HL-60 (cell line): ENCODE data around the gene FYN.

ENCODE experiments used
- DNase-seq, 2 experiments: peaks; one replicate each; pipeline ENCODE4 v3.0.0-alpha.2; 2010 to 2020; ENCODE audit warnings: low read depth in 1 of 2, low spot score in 1 of 2
- H3K27ac ChIP-seq: fragments of 250-450 bp; sonication (Bioruptor Pico); replicated peaks from 2 replicates; pipeline ENCODE4 v1.5.1; 2020; ENCODE audit warnings: mild to moderate bottlenecking, moderate library complexity
- H3K27me3 ChIP-seq: fragments of 250-450 bp; sonication (Bioruptor Pico); 2 replicates; pipeline ENCODE4 v1.5.1; 2021; ENCODE audit warnings: mild to moderate bottlenecking, moderate library complexity; ENCODE audit not compliant: insufficient read depth, poor library complexity, severe bottlenecking
- H3K4me3 ChIP-seq: replicated peaks from 2 replicates; pipeline ENCODE4 v1.5.1; 2011; ENCODE audit warnings: mild to moderate bottlenecking, control low read depth, low read length; ENCODE audit not compliant: insufficient read depth
- GABPA ChIP-seq: IDR thresholded peaks from 2 replicates; pipeline ENCODE4 v1.6.1; 2012; ENCODE audit warnings: low read depth
- POLR2AphosphoS5 ChIP-seq: IDR thresholded peaks from 2 replicates; pipeline ENCODE4 v1.6.1; 2012; ENCODE audit warnings: low read depth
- SPI1 ChIP-seq: IDR thresholded peaks from 2 replicates; pipeline ENCODE4 v1.6.1; 2012; ENCODE audit warnings: low read depth, mild to moderate bottlenecking, borderline replicate concordance
- TF ChIP-seq, protein P1 (sequence below): IDR thresholded peaks from one replicate; pipeline ENCODE4 v1.5.1; 2011; ENCODE audit warnings: low read length, control low read depth, inconsistent platforms; ENCODE audit not compliant: insufficient read depth
- TF ChIP-seq, protein P2 (sequence below): IDR thresholded peaks from 2 replicates; pipeline ENCODE4 v1.6.1; 2012; ENCODE audit warnings: low read depth; ENCODE audit not compliant: insufficient replicate concordance

FYN gene

DNA sequence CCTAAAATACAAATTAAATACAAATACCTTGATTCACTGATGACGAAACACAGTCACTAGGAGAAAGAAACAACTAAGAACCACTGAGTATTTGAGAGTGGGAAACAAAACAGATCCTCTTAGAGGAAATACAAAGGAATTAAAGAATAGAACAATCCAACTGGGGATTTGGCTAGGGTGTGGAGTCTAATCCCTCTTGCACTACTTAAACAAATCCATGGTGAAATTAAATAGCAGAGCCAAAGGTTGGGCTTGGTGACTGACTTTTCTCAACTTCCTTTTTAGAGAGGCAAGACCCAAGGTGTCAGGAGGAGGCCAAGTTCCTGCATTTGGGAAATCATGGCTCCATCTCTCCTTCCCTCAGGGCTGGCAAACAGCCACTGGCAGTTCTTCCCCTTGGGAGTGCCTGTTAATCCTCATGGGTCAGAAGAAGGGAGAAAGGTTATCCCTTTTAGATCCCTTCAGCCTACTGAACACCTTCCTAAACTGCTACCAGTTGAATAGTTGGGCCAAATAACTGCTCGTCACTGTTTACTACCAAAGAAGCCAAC lies 166.3 kb downstream of the FYN start:
- Histone ChIP-seq H3K27ac (no peak overlapping the region), H3K4me3 (no peak overlapping the region), H3K27me3 (no peaks in the 10 kb centered on the region)
- no peak for DNase-seq
- no peak for TF ChIP-seq POLR2AphosphoS5
- TF ChIP-seq SPI1: no peak
- TF ChIP-seq, protein P1, sequence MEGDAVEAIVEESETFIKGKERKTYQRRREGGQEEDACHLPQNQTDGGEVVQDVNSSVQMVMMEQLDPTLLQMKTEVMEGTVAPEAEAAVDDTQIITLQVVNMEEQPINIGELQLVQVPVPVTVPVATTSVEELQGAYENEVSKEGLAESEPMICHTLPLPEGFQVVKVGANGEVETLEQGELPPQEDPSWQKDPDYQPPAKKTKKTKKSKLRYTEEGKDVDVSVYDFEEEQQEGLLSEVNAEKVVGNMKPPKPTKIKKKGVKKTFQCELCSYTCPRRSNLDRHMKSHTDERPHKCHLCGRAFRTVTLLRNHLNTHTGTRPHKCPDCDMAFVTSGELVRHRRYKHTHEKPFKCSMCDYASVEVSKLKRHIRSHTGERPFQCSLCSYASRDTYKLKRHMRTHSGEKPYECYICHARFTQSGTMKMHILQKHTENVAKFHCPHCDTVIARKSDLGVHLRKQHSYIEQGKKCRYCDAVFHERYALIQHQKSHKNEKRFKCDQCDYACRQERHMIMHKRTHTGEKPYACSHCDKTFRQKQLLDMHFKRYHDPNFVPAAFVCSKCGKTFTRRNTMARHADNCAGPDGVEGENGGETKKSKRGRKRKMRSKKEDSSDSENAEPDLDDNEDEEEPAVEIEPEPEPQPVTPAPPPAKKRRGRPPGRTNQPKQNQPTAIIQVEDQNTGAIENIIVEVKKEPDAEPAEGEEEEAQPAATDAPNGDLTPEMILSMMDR: no peak
- TF ChIP-seq, protein P2, sequence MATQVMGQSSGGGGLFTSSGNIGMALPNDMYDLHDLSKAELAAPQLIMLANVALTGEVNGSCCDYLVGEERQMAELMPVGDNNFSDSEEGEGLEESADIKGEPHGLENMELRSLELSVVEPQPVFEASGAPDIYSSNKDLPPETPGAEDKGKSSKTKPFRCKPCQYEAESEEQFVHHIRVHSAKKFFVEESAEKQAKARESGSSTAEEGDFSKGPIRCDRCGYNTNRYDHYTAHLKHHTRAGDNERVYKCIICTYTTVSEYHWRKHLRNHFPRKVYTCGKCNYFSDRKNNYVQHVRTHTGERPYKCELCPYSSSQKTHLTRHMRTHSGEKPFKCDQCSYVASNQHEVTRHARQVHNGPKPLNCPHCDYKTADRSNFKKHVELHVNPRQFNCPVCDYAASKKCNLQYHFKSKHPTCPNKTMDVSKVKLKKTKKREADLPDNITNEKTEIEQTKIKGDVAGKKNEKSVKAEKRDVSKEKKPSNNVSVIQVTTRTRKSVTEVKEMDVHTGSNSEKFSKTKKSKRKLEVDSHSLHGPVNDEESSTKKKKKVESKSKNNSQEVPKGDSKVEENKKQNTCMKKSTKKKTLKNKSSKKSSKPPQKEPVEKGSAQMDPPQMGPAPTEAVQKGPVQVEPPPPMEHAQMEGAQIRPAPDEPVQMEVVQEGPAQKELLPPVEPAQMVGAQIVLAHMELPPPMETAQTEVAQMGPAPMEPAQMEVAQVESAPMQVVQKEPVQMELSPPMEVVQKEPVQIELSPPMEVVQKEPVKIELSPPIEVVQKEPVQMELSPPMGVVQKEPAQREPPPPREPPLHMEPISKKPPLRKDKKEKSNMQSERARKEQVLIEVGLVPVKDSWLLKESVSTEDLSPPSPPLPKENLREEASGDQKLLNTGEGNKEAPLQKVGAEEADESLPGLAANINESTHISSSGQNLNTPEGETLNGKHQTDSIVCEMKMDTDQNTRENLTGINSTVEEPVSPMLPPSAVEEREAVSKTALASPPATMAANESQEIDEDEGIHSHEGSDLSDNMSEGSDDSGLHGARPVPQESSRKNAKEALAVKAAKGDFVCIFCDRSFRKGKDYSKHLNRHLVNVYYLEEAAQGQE: no peak
- no peak for TF ChIP-seq GABPA

DNA sequence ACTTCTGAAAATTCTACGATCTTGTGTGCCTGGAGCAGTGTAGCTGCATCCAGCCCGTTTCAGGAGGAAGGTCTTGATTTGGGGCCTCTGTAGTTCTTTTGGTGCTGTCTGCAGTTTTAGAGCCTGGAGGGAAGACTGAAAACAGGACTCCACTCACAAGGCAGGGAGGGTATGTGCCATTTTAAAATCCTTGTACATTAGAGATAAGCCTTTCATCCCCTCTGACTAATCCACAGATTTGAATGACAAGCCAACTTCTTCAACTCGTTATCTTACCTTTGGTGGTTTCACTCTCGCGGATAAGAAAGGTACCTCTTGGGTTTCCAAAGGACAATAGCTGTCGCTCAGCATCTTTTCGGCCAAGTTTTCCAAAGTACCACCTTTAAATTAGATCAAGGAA lies 169.5 kb downstream of the FYN start:
- Histone ChIP-seq H3K27me3 (peaks cover 3% of the 10 kb centered on the region), H3K4me3 (no peak overlapping the region), H3K27ac (no peak overlapping the region)
- no peak for DNase-seq
- TF ChIP-seq, protein P1: no peak
- no peak for TF ChIP-seq SPI1
- TF ChIP-seq GABPA: no peak
- TF ChIP-seq, protein P2: no peak
- no peak for TF ChIP-seq POLR2AphosphoS5

DNA sequence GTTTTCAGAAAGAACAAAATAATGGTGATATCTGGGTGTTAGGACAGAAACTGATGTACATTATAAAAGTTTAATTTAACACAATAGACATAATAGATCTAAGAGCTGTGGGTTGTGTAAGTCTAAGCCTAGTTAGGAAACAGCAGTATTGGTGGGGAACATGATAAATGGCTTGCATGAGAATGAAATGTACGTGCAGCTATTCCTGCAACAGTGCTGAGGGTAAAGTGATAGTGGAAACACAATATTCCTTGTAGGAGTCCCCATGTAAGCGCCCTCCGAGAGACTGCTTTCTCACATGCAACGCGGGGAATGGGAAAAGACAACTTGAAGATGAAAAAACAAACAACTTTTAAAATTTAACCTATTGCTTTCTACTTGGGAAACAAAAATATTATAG lies 171.0 kb downstream of the FYN start:
- H3K27ac ChIP-seq: no peak overlapping the region
- no peak for DNase-seq
- no peak overlapping the region for H3K4me3 ChIP-seq
- TF ChIP-seq GABPA: no peak
- no peak for TF ChIP-seq SPI1
- no peak for TF ChIP-seq POLR2AphosphoS5
- TF ChIP-seq, protein P1: no peak
- TF ChIP-seq, protein P2: no peak
- peaks cover 3% of the 10 kb centered on the region for H3K27me3 ChIP-seq
